Hippocampal formation (tissue), 2 donors: Measurements from ENCODE around the gene MTHFD2L.
A peak's percentile ranks its signal among the peaks of the same experiment; 100 is the strongest.

Experiments
- DNase-seq, 2 donors: peaks; one replicate each; lab custom pipeline; 2025; lab: John Stamatoyannopoulos, UW

The MTHFD2L gene

DNA sequence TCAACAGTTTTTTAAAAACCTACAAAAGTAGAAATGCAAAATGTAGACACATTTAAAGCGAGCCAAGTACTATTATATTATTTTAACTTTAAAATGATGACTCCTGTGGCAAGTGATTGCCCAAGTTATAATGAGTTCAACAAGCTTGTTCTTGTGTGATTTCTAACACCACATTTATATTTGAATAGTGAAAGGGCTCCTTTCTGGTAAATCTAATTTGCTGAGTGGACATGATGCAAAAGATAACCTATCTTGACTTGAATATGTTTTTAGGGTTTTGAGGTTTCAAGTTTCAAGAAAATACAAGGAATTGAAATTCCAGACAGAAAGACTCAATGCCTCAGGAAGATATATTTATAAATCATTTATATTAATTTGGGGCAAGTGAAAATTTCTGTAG lies 149.3 kb downstream of the MTHFD2L start:
- no peak for DNase-seq

DNA sequence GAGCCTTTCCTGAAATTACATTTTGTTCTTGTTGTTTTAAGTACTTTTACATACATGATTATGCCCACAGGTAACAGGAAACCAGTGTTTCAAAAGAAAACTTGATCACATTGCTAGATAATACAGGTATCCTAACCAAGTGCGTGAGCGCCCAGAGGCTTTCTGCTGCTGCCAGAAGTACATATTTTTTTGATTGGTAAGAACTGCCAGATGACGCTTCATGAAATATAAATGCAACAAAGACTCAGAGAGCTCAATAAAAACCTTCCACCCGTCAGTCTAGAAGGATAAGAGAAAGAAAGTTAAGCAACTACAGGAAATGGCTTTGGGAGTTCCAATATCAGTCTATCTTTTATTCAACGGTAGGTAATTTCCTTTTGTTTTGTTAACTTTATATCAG lies 150.3 kb downstream of the MTHFD2L start, which contains the start of gene EPGN:
Gene EPGN, plus strand, starts transcription at position 256 of the 400 bp plus-strand sequence. Its CDS starts 64 bp downstream, at position 320.
- DNase-seq = no peak

DNA sequence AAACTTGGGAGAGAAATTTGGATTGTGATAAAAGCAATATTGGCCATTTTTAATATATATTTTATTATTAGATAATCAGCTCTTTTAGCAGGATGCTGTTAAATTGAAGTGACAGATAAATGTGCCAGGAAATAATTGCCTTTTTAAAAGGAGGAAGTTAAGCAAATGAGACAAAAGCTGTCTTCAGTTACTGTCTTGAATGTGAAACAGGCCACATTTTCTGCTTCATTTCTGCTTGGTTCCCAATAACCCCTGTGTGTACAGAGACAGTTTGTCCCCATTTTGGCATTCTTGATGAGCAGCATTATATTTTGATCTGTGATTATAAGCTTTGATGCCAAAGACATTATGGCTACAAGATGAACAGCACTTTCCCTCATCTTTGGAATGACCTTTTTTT lies 151.3 kb downstream of the MTHFD2L start:
- no peak for DNase-seq

DNA sequence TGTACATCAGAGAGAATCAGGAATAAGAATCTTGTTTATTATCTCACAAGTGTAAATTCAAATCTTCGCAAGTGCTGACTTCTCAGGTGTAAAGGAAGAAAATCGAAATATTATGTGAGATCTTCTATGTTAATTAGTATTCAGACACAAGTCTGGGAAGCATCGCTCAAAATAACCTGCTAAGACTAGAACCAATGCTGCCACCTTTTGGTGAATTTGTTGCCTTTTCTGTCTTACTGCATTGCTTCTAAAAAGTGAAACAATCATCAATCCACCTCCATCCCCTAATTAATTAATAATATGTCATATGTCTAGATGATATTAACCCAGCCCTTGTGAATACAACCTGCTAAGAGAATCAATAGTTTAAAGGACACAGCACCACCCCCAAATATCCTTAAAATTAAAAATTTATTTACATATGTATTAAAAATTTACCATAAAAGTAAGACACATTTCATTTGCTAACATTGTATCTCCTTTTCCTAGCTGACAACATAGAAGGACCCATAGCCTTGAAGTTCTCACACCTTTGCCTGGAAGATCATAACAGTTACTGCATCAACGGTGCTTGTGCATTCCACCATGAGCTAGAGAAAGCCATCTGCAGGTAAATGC lies 153.9 kb downstream of the MTHFD2L start:
- DNase-seq = peak in 1 of 2 donors; percentile 59

DNA sequence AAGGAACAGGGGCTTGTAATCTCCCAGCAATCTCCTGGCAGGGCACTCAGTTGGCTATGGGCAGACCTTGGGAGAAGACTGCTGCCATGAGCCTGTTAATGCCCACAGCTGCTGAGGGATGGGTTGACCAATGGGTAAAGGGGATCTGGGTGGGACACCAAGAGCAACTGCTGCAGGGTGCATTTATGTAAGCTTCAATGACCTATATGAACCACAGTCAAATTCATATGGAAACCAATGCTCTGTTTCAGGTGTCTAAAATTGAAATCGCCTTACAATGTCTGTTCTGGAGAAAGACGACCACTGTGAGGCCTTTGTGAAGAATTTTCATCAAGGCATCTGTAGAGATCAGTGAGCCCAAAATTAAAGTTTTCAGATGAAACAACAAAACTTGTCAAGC lies 156.4 kb downstream of the MTHFD2L start:
- no peak for DNase-seq

DNA sequence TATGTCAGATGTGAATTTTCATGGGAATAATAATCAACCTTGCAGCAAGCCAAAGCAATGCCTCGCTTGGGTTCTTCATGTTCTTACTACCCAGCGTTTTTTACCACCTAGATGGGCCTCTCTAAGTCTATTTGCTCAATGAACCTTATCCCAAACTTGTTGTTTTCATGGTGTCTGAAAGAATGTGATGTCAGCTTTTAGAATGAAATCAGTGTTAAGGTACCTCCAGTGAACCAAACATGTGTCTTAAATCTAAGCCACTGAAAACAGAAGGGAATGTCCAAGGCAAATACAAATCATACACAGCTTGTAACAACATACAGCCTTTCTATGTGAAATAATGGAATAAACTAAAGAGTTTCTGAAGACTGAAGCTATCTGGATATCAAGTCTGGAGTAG lies 157.0 kb downstream of the MTHFD2L start:
- DNase-seq = no peak

DNA sequence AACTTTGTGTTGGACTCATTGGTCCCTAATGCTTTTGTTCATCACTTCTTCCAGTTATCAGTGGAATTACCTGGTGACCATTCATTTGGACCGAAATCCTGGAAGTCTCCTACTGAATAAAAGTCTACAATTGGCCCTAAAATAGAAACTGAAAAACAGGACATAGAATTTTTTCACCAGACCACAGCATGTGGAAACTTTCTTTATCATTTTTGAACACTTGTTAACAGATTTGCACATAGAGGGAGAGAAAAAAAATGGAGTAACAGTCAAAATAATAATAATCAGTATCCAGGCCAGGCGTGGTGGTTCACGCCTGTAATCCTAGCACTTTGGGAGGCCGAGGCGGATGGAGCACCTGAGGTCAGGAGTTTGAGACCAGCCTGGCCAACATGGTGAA lies 157.5 kb downstream of the MTHFD2L start:
- no peak for DNase-seq

DNA sequence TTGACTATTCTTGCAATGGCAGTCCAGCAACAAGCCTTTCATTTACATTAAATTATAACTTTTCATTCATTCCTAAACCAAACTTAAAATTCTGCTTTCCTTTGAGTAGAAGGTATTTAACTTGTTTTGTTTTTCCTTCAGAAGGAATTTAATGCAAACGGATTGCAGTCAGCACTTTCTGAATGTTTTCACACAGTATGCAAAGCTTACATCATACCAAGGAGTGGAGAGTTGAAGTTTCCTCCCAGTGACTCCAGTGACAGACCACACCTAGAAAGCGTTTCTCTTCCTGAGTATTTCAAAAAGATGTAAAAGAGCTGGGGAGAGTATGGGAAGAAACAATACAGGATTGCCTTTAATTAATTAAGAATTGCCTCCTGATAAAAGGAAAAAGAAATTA lies 158.5 kb downstream of the MTHFD2L start:
- no peak for DNase-seq

DNA sequence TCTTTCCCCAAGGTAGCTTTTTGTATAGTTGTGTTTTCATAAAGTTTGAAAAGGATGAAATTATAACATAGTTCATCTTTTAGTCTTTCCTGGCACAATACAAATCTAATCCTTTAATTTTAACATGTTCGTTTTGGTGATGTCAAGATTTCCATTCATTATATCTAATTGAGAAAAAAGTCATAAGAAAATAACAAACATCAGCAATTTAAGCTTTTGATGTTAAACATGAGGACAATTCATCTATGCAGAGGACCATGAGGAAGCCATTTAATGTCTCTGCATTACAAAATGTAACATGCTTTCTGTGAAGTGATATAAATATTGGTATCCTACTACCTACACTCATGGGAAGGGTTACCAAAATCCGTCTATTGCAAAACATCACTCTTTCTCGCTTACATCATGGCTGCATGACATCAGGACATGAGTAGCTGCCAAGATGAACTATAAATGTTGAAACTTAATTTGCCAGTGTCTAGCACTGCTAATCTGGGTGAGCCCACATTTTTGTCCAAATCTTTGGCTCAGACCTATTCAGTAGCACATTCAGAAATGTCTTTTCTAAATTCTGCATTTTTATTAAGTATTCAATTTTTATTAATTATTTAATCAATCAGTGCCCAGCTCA lies 159.8 kb downstream of the MTHFD2L start:
- no peak for DNase-seq

DNA sequence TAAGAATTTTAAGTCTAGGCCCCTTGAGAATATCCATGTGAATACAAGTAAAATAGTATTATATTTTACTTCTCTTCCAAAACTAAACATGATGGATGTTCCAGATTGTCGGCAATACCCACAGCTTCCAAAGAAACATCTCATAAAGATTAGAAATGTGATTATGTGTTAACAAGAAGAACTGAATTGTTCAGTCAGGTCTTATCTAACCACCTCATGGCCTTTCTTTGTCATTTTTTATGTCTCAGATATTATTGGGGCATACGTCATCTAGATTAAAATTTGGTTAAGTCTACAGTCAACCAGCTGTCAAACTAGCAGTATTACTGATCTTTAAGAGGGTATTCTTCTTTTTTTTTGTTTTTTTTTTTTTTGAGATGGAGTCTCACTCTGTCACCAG lies 160.4 kb downstream of the MTHFD2L start:
- DNase-seq = no peak

DNA sequence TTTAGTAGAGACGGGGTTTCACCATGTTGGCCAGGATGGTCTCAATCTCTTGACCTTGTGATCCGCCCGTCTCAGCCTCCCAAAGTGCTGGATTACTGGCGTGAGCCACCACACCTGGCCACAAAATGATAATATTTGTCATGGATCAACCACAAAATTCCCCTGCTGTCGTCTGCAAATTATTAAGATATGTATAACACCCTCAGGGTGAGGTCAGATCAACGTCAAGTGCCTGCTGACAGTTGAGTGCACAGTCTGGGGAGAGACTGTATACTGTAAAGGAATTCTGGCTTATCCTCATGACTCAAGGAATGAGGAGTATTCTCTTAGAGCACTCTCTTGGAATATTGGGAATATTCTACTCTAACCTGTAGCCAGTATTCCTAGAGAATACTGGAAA lies 161.6 kb downstream of the MTHFD2L start:
- DNase-seq = no peak

DNA sequence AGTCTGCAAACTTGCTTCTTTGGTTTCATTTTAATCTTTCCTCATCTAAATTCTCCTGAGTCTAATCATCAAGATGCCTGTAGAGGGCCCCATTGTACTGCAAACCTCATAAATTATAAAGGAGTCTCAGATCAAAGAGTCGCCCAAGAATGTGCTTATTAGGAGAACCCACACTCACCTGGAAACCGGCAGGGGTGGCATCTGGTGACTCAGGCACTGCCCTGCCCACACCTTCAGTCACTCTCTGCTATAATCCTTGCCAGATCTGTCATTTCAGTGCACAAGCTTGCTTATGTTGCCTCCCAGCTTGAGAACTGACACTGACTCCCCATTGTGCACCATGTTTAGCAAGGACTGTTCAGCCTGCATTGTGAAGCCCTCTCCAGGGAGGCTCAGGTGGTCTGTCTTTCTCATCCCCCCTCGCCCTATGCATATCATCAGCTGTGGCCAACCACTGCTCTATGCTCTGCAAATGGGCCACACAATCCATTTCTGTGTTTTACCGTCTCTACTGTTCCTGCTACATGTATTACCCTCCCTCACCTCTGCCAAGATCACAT lies 162.7 kb downstream of the MTHFD2L start:
- peak in 1 of 2 donors; percentile 40 for DNase-seq

DNA sequence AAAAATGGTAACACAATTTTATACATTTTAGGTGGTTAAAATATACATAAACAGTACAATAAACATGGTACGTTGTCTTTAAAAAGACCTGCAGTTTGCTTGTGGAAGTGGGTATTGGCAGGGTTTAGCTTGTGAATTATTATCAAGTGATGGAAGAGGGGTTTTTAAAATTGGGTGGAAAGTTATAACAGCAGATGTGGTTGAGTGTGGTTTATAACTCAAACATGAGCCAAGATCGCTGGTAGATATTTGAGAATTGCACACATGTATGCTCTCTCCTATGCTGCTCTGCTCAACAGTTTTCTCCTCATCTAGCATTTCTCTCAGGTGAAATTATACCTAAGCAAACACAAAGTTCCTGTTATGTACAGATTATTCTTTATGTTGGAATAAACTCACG lies 164.4 kb downstream of the MTHFD2L start:
- no peak for DNase-seq

DNA sequence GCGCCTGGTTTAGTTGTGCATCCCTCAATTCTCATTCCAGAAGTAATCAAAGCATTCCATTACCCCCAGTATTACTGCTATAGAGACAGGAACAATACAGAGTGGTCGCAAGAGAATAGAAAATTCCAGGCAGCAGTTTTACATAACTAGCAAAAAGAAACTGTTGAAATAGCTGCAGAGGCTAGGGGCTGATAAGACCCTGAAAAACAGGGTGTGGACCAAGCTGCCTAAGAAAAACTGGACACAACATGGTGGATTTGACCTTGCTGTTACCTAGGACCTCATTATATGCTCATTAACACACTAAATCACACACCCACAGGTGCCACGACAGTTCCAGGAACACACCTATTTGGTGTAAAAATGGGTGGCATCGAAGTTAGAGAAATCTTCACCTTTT lies 165.7 kb downstream of the MTHFD2L start:
- DNase-seq = no peak

DNA sequence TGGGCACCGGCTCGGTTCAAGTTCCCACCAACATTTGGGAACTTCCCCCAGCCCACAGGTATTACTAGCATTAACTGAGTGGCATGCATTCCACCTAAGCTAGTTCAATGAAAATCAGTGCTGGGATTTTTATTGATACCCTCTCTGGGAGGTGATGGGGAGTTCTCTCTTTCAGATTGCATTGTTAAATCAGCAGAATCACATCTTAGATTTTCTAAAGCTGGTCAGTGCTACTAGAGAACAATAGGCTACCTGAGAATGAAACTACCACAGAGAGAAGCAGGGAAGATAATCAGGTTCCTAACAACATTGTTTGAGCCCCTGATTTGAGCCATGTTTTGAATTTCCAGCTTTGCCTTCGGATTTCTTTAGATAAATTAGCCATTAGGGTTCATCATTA lies 166.3 kb downstream of the MTHFD2L start:
- no peak for DNase-seq

DNA sequence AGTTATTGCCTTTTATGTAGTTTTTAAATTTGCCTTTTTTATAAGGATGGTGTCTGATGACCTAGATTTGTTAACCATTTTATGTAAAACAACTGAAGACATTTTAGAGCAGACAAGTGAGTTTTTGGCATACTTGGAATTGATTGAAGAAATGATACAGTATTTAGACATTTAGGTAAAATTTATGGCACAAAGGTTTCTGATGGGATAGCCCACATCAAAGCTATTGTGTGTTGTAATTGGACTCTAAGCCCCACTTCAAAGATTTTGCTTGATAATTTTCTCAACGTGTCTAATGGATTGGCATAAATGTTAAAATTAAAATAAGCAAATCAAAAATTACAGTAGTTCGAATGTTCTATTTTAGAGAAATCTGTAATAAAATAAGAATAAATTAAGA lies 168.0 kb downstream of the MTHFD2L start:
- no peak for DNase-seq

DNA sequence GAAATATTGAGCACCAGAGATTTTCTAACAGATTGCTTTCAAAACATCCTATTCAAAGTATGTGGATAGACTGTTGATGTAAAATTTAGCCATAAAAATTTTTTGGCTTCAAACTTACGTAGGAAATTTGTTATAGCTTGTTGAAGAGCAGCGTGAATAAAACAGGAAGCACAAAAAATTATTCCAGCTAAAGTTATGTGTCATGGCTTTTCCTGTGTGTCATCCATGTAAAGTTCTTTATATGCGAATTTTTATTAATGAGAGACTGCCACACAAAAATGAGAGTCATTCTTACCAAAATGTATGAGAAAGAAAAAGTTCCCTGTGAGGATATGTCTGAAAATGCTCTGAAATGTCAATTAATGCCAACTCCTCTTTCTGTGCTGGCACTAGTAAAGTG lies 169.8 kb downstream of the MTHFD2L start:
- no peak for DNase-seq

DNA sequence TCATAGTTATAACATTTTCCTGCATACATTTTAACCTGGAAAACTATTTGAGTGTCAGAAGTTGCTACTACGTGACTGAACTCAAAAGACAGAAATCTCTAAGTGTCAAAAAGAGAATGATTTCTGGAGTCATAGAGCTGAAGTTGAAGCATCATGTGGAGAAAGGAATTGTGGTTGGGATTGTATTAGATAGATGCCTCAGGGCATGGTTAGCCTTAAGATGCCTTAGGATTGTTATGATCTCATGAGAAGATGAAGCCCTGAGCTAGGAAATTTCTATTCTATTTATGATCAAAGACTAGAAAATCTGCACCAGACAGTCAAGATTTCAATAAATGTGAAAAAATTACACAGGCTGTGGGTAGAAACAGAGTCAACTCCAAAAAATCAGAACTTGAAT lies 170.6 kb downstream of the MTHFD2L start:
- DNase-seq = no peak

DNA sequence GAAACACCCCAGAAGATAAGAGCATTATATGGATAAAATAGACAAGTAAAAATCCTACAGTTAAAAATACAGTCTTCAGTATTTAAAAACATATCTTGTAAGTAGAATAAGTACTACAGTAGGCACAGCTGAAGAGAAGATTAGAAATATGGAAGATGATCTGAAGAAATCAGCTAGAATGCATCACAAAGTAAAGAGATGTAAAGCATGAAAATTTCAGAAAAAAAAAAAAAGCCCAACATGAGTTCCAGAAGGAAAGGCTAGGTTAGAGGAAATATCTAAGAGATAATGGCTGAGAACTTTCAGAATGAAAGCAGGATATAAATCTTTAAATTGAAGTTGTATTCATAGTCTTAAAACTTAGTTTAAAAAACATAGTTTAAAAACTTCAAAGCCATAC lies 171.4 kb downstream of the MTHFD2L start:
- no peak for DNase-seq

DNA sequence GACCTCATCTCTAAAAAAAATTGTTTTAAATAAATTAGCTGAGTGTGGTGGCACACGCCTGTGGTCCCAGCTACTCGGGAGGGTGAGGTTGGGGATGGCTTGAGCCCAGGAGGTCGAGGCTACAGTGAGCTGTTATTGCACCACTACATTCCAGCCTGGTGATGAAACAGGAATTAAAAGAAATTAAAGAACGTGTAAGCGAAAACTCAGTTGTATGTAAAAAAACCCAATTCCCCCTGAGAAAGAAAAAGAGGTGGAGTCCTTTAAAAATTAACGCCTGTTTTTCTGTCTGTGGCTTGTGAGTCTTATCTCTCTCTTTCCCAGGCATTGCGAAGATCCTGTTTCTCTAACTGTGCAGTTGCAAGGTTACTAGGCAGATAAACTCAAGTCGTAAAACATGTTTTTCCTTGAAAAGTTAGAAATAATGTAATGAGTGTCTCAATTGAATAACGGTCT lies 172.4 kb downstream of the MTHFD2L start:
- DNase-seq = no peak

DNA sequence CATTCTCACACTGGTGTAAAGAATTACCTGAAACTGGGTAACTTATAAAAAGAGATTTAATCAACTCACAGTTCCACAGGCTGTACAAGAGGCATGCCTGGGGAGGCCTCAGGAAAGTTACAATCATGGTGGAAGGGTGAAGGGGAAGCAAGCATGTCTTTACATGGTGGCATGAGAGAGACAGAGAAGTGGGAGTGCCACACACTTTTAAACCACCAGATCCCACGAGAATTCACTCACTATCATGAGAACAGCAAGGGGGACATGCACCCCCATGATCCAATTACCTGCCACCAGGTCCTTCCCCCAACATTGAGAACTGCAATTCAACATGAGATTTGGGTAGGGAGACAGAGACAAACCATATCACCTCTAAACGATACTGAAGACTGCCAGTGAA lies 173.3 kb downstream of the MTHFD2L start:
- no peak for DNase-seq

DNA sequence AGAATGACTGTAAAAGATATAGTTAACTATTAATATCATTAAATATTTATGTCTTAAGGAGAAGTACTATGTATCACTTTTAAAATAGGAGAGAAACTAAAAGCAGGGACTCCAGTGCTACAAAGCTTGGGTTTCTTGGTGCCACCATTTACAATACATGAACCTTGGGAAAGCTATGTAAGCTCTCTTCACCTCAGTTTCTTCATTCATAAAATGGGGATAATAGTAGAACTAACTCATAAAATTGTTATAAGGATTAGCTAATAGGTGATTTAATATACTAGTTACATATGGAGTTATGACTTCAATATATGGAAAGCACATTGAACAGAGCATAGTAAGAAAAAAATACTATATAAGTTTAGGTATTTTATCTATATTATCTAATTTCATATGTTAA lies 174.0 kb downstream of the MTHFD2L start:
- no peak for DNase-seq

DNA sequence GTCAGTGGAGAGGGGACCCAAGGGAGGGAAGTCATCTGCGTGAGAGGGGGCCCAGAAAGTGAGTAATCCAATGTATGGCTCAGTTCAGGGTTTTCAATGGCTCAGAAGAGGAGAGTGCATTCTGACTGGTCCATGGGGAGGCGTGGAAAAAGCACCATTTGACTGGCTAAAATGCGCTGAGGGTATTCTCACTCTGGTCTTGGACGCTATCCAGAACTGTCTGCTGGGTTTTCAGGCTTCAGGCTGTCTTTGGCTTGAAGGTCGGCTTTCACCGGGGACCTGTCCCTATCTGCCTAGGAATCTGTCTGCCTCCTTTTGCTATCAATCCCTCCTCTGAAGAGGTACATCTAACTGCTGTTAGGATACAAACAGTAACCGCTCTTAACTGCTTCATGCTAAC lies 176.7 kb downstream of the MTHFD2L start:
- DNase-seq = no peak
